GM21619 (cell line): ENCODE measurements around the gene NDUFS4.
A peak's percentile ranks its signal among the peaks of the same experiment; 100 is the strongest.
"Not testable (repeated sequence)": the region's sequence is repeated elsewhere in the genome, so short reads cannot be mapped to it uniquely, and the experiment has no call there.

Experiments used
- ATAC-seq: cut with Tn5 transposase; IDR thresholded peaks from one replicate; pipeline ENCODE4 v1.9.1; 2021; ENCODE audit not compliant: unreplicated experiment

The NDUFS4 gene

DNA sequence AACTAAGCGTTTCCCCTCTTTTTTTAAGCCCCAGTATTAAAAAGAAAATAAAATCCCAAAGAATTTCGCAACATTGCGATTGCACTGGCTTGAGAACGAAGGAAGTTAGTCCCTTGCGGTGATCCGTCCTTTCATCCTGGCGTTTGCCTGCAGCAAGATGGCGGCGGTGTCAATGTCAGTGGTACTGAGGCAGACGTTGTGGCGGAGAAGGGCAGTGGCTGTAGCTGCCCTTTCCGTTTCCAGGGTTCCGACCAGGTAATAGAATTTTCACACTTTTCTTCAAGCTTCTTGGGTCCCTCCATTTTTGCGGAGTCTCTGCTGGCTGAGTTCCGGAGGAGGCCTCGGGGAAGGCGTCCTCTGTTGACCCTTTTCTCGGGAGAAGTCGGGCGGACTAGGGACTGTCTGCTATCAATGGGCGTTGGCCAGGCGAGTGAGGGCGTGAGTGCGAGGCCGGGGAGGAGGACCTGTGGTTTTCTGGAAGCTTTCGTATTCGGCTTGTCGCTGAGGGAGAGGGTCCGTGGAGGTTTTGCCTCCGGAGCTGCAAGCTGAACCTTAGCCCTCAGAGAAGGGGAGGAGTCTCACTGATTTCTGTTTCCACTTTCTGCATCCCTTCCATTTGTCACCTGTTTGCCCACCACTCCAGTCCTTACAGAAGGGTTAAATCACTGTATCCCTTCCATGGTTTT lies at the start of gene NDUFS4:
TSS of gene NDUFS4 (plus strand) at position 134 of the 686 bp plus-strand sequence. CDS start at position 158, 24 bp downstream.
- ATAC-seq, result peak; percentile 86

DNA sequence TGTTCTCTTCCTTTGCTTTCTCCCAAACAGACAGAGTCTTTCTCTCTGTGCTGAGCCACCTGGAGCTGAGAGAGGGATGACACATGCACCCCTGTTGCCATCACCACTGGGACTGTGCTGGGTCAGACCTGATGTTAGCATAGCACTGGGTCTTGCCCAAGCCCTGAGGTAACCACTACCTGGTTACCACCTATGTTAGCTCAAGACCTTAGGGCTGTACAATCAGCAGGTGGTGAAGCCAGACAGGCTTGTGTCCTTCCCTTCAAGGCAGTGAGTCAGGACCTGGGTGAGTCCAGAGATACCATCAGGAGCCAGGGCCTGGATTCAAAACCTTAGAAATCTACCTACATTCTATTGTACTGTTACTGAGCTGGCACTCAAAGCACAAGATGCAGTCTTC lies 47.9 kb upstream of the NDUFS4 start:
- ATAC-seq, result no peak

DNA sequence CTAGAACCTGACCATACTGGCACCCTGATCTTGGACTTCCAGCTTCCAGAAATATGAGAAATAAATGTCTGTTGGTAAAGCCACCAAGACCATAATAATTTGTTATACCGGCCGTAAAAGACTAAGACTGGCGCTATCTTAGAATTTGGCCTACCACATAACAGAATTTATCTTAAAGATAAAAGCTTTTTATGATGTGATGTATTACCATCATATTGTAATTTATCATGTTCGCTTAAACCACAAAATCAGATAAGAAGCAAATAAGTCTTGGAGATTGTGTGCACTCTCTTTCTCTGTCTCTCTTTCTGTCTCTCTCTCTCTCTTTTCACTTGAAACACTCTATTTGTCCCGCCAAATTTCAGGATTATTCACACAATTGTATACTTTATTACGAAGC lies 44.5 kb upstream of the NDUFS4 start:
- ATAC-seq, result no peak

DNA sequence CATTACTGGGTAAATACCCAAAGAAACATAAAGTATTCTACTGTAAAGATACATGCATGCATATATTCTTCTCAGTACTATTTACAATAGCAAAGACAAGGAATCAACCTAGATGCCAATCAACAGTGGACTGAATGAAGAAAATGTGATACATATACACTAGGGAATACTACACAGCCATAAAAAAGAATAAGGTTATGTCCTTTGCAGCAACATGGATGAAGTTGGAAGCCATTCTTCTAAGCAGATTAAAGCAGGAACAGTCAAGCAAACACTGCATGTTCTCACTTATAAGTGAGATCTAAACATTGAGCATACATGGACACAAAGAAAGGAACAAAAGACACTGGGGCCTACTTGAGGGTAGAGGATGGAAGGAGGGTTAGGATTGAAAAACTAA lies 39.6 kb upstream of the NDUFS4 start:
- ATAC-seq, result no peak

DNA sequence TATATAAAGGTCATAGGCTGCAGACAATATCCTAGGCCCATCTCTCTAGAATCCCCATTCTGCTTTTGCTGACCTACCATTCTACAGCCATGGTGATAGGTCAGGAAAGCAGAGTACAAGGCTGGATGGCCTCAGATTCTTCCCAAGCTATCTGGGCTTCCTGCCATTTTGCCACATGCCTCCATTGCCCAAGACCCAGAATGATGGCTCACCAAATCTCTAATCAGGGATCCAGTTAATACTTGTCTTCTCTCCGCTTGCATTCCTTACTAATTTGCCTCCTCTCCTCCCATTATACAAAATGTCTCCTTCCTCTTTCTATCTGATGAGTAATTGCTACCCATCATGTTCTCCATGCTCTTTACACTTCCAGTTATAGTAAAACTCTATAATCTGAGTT lies 22.7 kb upstream of the NDUFS4 start:
- no peak for ATAC-seq

DNA sequence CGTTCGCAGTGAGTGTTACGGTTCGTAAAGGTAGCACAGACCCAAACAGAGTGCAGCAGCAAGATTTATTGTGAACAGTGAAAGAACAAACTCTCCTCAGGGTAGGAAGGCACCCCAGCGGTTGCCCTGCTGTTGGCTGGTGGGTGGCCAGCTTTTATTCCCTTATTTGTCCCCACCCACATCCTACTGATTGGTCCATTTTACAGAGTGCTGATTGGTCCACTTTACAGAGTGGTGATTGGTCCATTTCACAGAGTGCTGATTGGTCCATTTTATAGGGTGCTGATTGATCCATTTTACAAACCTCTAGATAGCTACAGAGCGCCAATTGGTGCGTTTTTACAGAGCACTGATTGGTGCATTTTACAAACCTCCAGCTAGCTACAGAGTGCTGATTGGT lies 19.7 kb upstream of the NDUFS4 start:
- not testable (repeated sequence) for ATAC-seq

DNA sequence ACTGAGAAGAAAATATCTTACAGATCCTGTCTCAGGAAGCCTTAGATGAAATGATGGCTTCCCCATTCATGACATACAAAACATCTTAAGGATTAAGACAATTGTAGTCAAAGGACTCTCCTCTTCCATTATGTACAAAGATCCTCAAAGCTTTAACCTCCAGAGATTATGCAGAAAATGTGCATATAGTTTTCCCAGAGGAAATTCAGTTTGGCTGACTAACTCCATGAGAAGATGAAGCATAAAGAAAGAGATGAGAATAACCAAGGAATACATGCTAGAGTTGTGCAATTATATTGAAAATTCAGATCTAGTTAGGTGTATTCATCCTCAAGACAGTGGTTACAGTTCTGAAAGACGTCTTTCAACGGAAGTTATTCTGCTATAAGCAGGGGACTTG lies 18.6 kb upstream of the NDUFS4 start:
- ATAC-seq, result no peak

DNA sequence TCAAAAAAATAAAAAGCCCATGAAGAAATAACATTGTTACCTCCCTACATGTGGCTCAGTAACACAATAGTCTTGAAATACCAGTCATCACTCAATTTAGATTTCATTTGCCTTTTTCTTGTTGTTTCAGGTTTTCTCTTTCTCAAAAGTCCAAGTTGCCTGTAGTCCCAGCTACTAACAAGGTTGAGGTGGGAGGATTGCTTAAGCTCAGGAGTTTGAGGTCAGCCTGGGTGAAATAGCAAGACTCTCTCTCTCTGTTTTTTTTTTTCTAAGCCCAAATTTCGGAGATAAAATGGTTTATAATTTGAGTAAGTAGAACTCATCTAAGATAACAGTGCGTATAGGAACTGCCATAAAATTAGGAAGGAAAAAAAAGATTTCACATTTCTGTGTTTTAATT lies 17.5 kb upstream of the NDUFS4 start:
- no peak for ATAC-seq

DNA sequence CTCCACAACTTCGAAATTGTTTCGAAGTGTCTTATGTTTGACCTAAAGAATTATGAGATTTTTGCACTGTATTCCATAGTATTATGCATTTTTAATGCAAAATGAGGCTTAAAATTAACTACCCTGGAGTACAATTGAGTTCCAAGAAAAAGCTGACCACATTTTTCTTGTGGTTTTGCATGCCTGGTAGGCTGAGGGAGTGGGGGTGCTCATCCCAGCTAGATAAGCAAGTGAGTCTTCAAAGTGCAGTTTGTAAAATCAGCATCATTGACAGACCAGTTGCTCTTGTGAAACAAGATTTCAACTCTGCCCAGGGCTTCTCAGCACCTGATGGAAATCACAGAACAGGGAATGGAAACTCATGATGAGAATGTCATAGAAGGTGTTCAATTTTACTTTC lies 17.0 kb upstream of the NDUFS4 start:
- no peak for ATAC-seq

DNA sequence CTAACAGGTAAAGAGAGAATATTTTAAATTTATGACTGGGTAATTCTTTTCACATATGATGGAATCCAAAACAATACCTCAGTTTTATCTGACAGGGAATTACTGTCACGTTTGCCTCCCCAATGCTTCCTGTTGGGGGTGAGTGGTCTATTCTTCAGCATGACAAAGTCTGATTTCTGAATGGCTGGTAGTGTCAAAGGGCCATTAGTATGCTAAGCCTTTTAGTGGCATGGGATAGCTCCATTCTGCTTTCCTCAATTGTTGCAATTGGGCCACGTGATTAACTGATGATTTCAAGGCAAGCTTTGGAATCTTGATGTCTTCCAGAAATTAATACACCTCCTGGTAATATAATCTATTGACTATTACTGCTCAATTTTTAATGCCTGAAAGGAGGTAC lies 14.7 kb upstream of the NDUFS4 start:
- ATAC-seq, result no peak

DNA sequence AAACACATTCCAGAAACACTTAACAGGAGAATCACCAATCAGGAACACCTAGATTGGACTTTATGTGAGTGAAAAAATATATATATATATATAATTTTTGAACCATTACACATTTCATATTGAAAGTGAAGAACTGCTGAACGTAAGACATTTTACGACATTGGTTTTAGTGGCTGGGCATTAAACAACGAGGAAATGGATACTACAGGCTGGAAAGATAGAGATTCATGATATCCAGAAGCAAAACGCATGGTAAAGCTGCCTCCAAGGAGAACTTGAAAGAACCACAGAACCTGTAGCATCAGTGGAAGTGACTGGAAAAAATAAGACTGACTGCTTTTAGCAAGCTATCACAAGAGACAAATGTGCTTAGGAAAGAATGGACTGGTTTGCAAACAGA lies 13.2 kb upstream of the NDUFS4 start:
- ATAC-seq, result no peak

DNA sequence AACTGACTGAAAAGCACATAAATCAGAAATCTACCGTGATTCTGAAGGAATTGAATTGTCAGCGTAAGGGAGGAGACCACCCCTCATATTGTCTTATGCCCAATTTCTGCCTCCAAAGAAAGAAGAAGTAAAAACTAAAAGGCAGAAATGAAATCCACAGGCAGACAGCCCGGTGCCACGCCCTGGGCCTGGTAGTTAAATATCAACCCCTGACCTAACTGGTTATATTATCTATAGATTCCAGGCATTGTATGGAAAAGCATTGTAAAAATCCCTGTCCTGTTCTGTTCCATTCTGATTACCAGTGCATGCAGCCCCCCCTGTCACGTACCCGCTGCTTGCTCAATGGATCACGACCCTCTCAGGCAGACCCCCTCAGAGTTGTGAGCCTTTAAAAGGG lies 11.9 kb upstream of the NDUFS4 start:
- not testable (repeated sequence) for ATAC-seq

DNA sequence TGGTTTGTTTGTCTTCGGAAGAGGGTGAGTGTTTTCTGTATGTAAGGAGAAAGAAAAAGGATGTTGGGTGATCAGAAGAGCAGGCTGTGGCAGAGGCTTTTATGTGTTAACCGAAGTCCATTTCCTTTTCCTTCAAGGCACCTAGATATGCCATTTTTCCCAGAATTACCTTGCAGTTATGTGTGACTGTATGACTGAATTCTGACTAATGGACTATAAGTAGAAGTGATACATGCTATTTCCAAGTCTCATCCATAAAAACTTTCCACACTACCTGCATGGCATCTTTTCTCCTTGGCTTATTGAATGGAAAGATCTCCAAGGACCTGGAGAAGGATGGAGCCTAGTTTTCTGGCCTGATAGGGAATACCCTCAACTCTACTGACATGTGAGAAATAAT lies 10.6 kb upstream of the NDUFS4 start:
- ATAC-seq, result no peak

DNA sequence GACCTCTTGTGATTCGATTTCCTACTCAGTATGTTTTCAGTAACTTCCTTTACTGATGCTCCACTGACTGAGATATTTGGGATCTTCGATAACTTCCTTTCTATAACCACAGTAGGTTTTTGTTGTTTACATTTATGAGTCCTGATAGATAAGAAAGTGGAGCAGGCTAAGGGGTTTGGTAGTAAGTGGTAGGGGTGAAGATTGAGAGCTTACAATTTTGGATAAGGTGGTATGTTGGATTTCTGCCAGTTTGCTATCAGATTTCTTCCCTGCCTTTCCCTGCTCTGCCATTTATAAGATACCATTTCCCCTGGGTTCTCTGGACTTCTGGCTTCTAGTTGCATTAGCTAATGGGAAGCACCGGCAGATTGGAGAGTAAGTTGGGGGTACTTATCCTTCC lies 7.9 kb upstream of the NDUFS4 start:
- no peak for ATAC-seq

DNA sequence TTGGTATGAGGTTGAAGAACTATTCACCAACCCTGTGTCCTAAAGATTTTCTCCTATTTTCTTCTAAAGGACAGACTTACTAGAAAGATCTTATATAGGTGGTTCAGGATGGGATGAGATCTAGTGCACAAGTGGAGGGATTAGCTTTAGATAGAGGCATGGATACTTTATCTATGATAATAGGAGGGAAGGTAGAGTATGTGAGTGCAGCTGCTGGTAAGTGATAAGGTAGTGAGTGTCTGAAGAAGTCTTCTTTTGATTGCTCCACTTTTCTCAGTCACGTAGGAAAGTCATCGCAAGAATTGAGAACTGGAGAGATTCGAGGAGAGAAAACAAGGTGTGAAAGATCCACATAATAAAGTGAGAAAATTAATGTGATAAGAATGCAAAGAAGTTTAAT lies 6.0 kb upstream of the NDUFS4 start:
- no peak for ATAC-seq

DNA sequence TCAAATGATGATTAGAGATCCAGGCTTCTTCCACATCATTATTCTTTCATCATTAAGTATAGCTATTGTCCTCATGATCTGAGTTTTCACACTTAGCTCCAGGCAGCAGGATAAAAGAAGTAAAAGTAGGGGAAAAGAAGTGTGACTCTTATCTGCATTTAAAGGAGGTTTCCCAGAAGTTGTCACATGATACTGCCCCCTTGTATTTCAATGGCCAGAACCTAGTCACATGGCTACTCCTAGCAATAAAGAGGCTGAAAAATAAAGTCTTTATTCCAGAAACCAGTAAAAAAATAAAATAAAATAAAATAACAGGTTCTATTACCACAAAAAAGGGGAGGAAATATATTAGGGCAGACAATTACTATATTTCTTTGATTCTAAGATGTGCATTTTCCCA lies 5.3 kb upstream of the NDUFS4 start:
- no peak for ATAC-seq

DNA sequence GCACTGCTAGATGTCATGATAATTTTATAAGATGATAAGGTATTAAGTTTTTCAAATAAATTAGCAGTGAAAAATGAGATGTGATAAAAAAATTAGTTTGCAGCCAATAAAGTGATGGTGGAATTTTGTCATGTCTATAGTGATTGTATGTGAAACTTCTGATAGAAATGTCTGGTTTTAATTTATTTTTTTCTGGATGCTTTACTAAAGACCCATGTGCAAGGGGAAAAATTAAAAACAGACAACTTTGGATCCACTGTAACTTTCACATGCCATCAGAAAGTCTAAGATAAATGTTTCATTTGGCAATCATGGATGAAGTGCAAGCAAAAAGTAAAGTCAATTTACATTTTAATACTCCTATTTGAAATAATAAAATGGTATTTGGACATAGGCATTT lies 4.4 kb upstream of the NDUFS4 start:
- no peak for ATAC-seq

DNA sequence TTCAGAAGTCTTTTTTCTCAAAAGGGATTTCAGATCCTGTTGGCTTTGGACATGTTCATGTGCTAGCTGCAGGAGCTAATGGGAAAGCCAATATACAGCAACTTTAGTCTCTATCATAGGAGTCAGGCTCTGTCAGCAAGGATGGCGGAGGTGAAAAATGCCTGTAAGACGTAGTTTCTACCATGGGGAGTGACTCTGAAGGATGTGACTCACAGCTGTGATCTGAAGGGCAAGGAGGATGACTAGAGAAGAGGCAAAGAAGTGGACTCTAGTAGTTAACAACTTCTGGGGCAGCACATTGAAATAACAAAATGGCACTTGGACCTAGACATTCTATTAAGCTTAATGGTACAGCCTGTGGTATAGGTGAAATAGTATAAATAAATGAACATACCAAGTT lies 3.1 kb upstream of the NDUFS4 start:
- no peak for ATAC-seq

DNA sequence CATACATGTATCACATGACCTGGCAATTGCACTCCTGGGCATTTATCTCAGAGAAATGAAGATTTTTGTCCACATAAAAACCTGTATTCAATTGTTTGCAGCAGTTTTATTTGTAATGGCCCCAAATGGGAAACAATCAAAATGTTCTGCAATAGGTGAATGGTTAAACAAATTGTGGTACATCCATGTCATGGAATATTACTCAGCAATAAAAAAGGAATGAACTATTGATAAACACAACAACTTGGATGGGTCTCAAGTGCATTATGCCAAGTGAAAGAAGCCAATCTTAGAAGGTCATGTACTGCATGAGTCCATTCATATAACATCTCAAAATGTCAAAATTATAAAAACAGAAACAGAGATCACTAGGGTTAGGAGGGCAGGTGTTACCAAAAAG lies 1.5 kb upstream of the NDUFS4 start:
- ATAC-seq, result no peak

DNA sequence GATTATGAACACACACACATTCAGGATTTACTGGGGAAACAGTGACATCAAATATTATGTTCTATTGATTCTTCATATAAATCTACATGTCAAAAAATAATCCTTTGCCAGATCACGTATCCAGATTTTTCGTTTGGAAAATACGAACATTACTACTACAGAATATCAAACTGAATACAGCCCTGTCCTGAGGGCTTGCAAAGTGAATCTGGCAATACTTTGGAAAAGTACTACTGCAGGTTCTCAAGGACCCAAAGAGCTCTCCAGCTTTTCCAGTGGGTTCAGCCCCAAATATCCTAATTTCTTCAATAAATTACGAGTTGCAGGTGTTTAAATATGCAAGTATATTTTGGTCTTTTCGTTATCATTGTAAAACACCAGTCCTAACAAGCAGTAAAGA lies 411 bp upstream of the NDUFS4 start:
- ATAC-seq, result peak; percentile 11

DNA sequence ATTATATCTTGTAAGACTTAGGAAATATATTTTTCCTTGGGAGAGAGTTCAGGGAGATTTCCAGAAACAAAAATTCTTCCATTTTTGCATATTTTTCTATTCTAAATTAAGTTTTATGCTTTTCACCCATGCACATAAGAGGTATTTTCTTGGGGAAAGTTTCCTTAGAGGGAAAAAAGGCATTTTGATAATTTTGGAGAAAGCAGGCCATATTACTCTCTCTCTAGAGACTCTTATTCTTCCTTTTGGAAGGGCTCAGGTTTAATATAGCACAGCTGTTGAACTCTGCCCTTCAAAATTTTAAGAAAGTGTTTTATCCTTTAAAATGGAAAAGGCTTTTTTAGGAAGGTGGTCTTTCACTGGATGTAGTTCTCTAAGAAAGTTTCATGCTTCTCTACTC lies 8.0 kb downstream of the NDUFS4 start:
- ATAC-seq, result no peak

DNA sequence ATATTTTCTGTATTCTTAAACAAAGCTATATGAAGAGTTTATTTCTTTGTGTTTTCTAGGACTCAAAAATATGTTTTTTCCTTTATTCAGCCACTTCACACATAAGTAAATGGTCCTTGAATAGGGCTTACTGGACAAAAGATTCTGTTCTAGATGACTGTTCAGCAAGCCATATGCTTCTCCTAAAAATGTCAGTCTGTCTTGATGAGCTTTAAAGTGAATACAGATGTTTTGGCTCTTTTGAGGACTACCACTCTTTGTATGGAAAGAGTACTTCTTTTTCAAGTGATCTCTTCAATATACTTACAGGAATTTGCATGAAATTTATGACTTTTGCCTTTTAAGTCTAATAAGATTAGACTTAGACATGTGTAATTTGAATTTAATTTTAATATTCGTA lies 8.4 kb downstream of the NDUFS4 start:
- ATAC-seq, result no peak

DNA sequence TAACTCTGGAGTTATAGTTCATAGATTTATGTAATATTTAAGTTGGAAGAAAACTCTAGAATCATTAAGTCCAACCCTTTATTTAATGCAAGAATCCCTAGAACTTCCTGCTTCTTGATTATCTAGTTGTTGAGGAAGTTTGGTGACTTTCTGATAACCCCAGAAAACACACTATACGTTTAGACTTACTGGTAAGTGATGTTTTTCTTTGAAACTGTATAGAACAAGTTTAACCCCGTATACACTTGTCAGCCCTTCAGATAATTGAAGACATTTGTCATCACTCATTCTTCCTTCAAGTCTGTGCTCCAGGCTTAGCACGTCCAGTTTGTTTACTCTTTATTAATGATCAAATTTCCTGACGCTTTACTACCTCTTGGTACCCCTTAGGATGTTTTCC lies 9.0 kb downstream of the NDUFS4 start:
- ATAC-seq, result no peak

DNA sequence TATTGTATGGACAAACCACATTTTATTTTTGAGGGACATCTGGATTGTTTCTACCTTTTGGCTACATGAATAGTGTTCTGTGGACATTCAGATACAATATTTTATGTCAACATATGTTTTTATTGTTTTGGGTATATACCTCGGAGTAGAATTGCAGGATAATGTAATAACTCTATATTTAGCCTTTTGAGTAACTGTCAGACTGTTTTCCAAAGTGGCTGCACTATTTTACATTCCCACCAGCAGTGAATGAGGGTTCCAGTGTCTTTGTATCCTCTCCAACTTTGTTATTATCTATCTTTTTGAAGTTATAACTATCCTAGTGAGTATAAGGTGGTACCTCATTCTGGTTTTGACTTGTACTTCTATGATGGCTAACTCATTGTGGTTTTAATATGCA lies 11.0 kb downstream of the NDUFS4 start:
- ATAC-seq, result no peak
